OCI-LY7 (cell line): ENCODE measurements around the gene TTC38. TPM values are rescaled to one million over a fixed set of nuclear protein-coding genes. Genes with fewer than 3 reads are reported as not detected.

Source experiments
- BruUV-seq: library from RNA; stranded (reverse); fragments of 400-500 nt; replicated peaks from 2 replicates; lab custom pipeline; 2021; lab: Mats Ljungman, UMichigan
- CTCF ChIA-PET: fragments of 300-600 bp; sonication (Branson Sonifier 250); formaldehyde crosslinking; loops from one replicate; lab custom pipeline; 2022; ENCODE audit warnings: antibody characterized with exemption; ENCODE audit not compliant: unreplicated experiment; lab: Charles Lee
- POLR2A ChIA-PET: fragments of 300-600 bp; sonication (Branson Sonifier 250); formaldehyde crosslinking; loops from one replicate; lab custom pipeline; 2022; ENCODE audit warnings: antibody characterized with exemption; lab: Charles Lee
- DNase-seq: peaks from one replicate; pipeline ENCODE4 v3.0.0-alpha.2; 2015; ENCODE audit warnings: low spot score
- H2AFZ ChIP-seq: fragments of 200-600 bp; sonication (generic), shearing (Covaris generic); 2 replicates; pipeline ENCODE4 v1.6.1; 2014; ENCODE audit warnings: mild to moderate bottlenecking, antibody characterized with exemption, low read length, moderate library complexity
- H3K27ac ChIP-seq: fragments of 200-600 bp; sonication (generic); 2 replicates; pipeline ENCODE4 v1.5.1; 2014; ENCODE audit warnings: mixed run types, low read depth, mild to moderate bottlenecking, moderate library complexity, low read length, inconsistent platforms; ENCODE audit not compliant: poor library complexity, severe bottlenecking
- H3K36me3 ChIP-seq: fragments of 200-600 bp; sonication (generic); 2 replicates; pipeline ENCODE4 v1.6.1; 2014; ENCODE audit warnings: mild to moderate bottlenecking, antibody characterized with exemption, low read length, moderate library complexity, mixed read lengths; ENCODE audit not compliant: insufficient read depth
- H3K4me1 ChIP-seq: fragments of 200-600 bp; sonication (generic); 2 replicates; pipeline ENCODE4 v1.5.1; 2014; ENCODE audit warnings: mild to moderate bottlenecking, low read length; ENCODE audit not compliant: insufficient read depth, poor library complexity, severe bottlenecking
- H3K4me2 ChIP-seq: fragments of 200-600 bp; sonication (generic); 2 replicates; pipeline ENCODE4 v1.6.1; 2014; ENCODE audit warnings: mild to moderate bottlenecking, low read length
- H3K4me3 ChIP-seq: fragments of 200-600 bp; sonication (generic); 2 replicates; pipeline ENCODE4 v1.5.1; 2014; ENCODE audit warnings: mild to moderate bottlenecking, low read depth, low read length; ENCODE audit not compliant: poor library complexity, severe bottlenecking
- H3K79me2 ChIP-seq: fragments of 200-600 bp; sonication (generic); 2 replicates; pipeline ENCODE4 v1.6.1; 2016; ENCODE audit warnings: low read depth, mild to moderate bottlenecking, low read length, moderate library complexity, mixed read lengths; ENCODE audit not compliant: insufficient read depth
- H3K9me2 ChIP-seq: fragments of 200-600 bp; sonication (generic); 2 replicates; pipeline ENCODE4 v1.6.1; 2016; ENCODE audit warnings: mild to moderate bottlenecking, low read length, mixed read lengths; ENCODE audit not compliant: insufficient read depth
- H3K9me3 ChIP-seq: fragments of 200-600 bp; sonication (generic); 2 replicates; pipeline ENCODE4 v1.6.1; 2014; ENCODE audit warnings: mild to moderate bottlenecking, mixed run types, low read length, mixed read lengths
- H4K20me1 ChIP-seq: fragments of 200-600 bp; sonication (generic); 2 replicates; pipeline ENCODE4 v1.6.1; 2014; ENCODE audit warnings: mild to moderate bottlenecking, antibody characterized with exemption, low read length, moderate library complexity, mixed read lengths; ENCODE audit not compliant: insufficient read depth
- EZH2phosphoT487 ChIP-seq: fragments of 200-600 bp; sonication (generic); IDR thresholded peaks from 2 replicates; pipeline ENCODE4 v1.6.1; 2018; ENCODE audit warnings: low read depth, borderline replicate concordance, mild to moderate bottlenecking, mixed run types, antibody characterized with exemption, low read length, moderate library complexity, mixed read lengths
- intact Hi-C: fragments of 100-400 bp; cut with micrococcal nuclease; formaldehyde crosslinking; loops from one replicate; pipeline ENCODE4 v1.10.0; 2022; ENCODE audit not compliant: unreplicated experiment
- total RNA-seq, 2 experiments: library from RNA; depleted of rRNA in 1 of 2; stranded (reverse); fragments of >200 nt in 1 of 2; shearing (Covaris generic) in 1 of 2; gene quantifications; 2 replicates each; pipeline ENCODE4 v1.2.3, GENCODE V29; 2014 to 2022
- TF ChIP-seq, protein P1 (sequence below): fragments of 200-600 bp; sonication (generic); conservative IDR thresholded peaks from 2 replicates; pipeline ENCODE4 v1.5.1; 2014; ENCODE audit warnings: mild to moderate bottlenecking, antibody characterized with exemption, low read length, moderate library complexity, mixed read lengths

The TTC38 gene
- total RNA-seq, 2 experiments from 2014 or later: 0.44 to 2.7 TPM

DNA sequence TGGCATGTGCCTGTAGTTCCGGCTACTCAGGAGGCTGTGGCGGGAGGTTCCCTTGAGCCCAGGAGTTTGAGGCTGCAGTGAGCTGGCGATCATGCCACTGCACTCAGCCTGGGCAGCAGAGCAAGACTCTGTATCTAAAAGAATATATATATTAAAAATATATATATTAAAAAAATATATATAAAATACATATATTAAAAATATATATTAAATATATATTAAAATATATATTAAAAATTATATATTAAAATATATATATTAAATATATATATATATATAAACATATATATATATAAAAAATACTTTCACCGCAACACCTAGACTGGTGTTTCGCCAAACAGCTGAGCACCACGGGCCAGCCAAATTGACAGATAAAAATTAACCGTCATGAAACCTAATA, 8.8 kb downstream of the TTC38 start:
- Histone ChIP-seq H3K9me3 (peaks cover 4% of the 10 kb centered on the region; the same call in 1 of the 2 replicates), H2AFZ (0 out of 2 replicates have a peak overlapping the region, but pooled peaks have one; percentile 93), H3K36me3 (no peaks in the 10 kb centered on the region; the same call in 1 of the 2 replicates), H3K79me2 (no peaks in the 10 kb centered on the region), H3K9me2 (no peaks in the 10 kb centered on the region), H3K4me2 (no peak overlapping the region), H3K4me1 (peaks cover 8% of the 10 kb centered on the region), H3K4me3 (no peak overlapping the region), H3K27ac (no peak overlapping the region), H4K20me1 (no peaks in the 10 kb centered on the region)
- BruUV-seq: no TSS peak
- ChIA-PET CTCF (interaction anchor here (0.7 to 1.5 kb wide), 2 partner anchors 12 to 19 kb away, joined by 3 to 4 read pairs; no protein-coding TSS in a partner anchor), POLR2A (interaction anchor here (0.6 to 1.1 kb wide), 3 partner anchors 12 to 24 kb away, joined by 3 read pairs; no protein-coding TSS in a partner anchor)
- no peak for DNase-seq
- intact Hi-C loops: no loop called here
- TF ChIP-seq EZH2phosphoT487: no peak
- TF ChIP-seq, protein P1, sequence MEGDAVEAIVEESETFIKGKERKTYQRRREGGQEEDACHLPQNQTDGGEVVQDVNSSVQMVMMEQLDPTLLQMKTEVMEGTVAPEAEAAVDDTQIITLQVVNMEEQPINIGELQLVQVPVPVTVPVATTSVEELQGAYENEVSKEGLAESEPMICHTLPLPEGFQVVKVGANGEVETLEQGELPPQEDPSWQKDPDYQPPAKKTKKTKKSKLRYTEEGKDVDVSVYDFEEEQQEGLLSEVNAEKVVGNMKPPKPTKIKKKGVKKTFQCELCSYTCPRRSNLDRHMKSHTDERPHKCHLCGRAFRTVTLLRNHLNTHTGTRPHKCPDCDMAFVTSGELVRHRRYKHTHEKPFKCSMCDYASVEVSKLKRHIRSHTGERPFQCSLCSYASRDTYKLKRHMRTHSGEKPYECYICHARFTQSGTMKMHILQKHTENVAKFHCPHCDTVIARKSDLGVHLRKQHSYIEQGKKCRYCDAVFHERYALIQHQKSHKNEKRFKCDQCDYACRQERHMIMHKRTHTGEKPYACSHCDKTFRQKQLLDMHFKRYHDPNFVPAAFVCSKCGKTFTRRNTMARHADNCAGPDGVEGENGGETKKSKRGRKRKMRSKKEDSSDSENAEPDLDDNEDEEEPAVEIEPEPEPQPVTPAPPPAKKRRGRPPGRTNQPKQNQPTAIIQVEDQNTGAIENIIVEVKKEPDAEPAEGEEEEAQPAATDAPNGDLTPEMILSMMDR: no peak

DNA sequence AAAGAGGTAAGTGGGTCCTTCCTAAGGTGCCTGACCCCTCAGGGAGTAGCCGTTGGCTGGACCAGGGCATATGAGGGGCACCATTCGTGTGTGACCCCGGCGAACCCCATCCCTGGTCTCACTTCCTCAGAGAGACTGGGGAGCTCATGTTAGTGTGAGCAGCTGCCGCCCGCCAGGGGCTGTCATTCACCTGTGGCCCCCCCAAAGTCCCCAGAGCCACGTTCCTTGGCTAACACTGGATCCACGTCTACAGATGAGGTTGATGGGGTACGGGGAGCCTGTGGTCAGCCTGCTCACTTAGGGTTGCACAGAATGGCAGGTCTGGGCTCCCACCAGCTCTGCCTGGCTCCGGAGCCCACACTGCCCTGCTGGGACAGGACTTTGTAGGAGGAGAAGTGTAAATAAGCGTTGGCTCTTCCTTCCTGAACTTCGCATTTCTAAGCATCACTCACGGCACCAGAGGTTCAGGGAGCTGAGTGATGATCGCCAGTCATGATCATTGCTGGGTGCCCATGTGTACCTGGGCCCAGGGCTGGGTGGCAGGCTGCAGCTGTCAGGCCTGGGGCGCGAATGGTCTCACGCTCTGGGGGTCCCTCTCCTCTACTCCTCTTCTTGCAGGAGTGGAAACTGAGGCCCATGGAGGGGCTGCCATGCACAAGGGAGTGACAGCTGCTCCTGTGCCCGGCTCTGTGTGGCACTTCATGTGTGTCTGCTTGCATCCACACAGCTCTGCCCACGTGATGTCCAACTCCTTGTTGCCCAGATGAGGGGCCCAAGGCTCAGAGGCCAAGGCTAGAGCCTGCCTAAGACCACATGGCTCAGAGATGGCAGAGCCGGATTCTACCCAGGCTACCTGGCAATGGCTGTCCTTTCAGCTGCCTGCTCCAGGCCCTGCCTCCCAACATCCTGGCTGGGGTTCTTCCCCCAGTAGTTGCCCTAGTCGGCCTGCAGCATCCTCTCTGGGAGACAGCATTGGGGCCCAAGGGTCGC, 11.1 kb downstream of the TTC38 start:
- no TSS peak for BruUV-seq
- no peak overlapping the region for H3K27ac ChIP-seq
- peaks cover 8% of the 10 kb centered on the region for H3K4me1 ChIP-seq
- no peaks in the 10 kb centered on the region for H4K20me1 ChIP-seq
- no peaks in the 10 kb centered on the region for H3K79me2 ChIP-seq
- no peak overlapping the region for H3K4me3 ChIP-seq
- DNase-seq: no peak
- TF ChIP-seq EZH2phosphoT487: no peak
- TF ChIP-seq, protein P1: no peak
- ChIA-PET CTCF (no interaction called here), POLR2A (no interaction called here)
- H3K36me3 ChIP-seq: no peaks in the 10 kb centered on the region; the same call in 1 of the 2 replicates
- intact Hi-C loops: no loop called here
- H3K9me3 ChIP-seq: peaks cover 4% of the 10 kb centered on the region; the same call in 1 of the 2 replicates
- no peaks in the 10 kb centered on the region for H3K9me2 ChIP-seq
- no peak overlapping the region for H2AFZ ChIP-seq
- no peak overlapping the region for H3K4me2 ChIP-seq
